ENCODE measurements around the gene NFATC2.

DNA sequence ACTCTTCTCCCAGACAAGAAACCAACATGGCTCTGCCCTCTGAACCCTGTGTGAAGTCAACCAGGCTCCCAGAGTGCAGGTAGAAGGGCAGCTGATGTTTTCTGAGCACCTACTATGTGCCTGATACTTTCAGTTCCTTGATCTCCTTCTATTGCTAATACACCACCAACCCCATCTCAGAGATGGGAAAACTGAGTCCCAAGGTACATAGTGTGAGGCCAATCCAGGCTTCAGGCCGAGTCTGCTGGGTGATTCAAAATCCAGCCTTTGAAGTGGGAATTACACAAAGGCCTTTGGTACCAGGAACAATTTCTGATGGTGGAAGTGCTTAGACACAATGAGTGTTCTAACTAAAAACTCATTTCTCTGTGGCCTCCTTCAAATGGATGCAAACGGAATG lies 96.3 kb downstream of the NFATC2 start:
- no peak for TF ChIP-seq EZH2 (IDR thresholded peaks at IDR 0.05; ENCODE audit: borderline replicate concordance, low read length)
- TF ChIP-seq, protein P1, sequence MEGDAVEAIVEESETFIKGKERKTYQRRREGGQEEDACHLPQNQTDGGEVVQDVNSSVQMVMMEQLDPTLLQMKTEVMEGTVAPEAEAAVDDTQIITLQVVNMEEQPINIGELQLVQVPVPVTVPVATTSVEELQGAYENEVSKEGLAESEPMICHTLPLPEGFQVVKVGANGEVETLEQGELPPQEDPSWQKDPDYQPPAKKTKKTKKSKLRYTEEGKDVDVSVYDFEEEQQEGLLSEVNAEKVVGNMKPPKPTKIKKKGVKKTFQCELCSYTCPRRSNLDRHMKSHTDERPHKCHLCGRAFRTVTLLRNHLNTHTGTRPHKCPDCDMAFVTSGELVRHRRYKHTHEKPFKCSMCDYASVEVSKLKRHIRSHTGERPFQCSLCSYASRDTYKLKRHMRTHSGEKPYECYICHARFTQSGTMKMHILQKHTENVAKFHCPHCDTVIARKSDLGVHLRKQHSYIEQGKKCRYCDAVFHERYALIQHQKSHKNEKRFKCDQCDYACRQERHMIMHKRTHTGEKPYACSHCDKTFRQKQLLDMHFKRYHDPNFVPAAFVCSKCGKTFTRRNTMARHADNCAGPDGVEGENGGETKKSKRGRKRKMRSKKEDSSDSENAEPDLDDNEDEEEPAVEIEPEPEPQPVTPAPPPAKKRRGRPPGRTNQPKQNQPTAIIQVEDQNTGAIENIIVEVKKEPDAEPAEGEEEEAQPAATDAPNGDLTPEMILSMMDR (IDR thresholded peaks at IDR 0.05; ENCODE audit: low read length) = no peak
